MCF 10A (cell line): ENCODE measurements around the gene RNF223. TPM values are rescaled to one million over a fixed set of nuclear protein-coding genes. Genes with fewer than 3 reads are reported as not detected.

Source experiments
- BruUV-seq: library from RNA; stranded (reverse); fragments of 400-500 nt; replicated peaks from 2 replicates; lab custom pipeline; 2021; lab: Mats Ljungman, UMichigan
- CTCF ChIA-PET: fragments of 300-600 bp; sonication (Branson Sonifier 250); formaldehyde crosslinking; extraction: SDS; loops from one replicate; lab custom pipeline; 2021; ENCODE audit warnings: antibody characterized with exemption, inconsistent platforms; lab: Yijun Ruan, JAX
- POLR2A ChIA-PET: fragments of 300-600, 350-650 bp; sonication (Branson Sonifier 250); formaldehyde crosslinking; extraction: SDS; loops from one replicate; lab custom pipeline; 2020; ENCODE audit warnings: antibody characterized with exemption, inconsistent platforms; lab: Yijun Ruan, JAX
- DNase-seq: peaks from one replicate; pipeline ENCODE4 v3.0.0-alpha.2; 2018; ENCODE audit not compliant: unreplicated experiment
- H3K27ac Mint-ChIP-seq: one replicate; pipeline ENCODE4 v1.8.0; 2022; ENCODE audit warnings: mild to moderate bottlenecking, low read depth, mixed read lengths; ENCODE audit not compliant: unreplicated experiment
- H3K27me3 Mint-ChIP-seq: one replicate; pipeline ENCODE4 v1.8.0; 2022; ENCODE audit warnings: mixed read lengths; ENCODE audit not compliant: insufficient read depth, unreplicated experiment
- H3K36me3 Mint-ChIP-seq: one replicate; pipeline ENCODE4 v1.8.0; 2022; ENCODE audit warnings: mild to moderate bottlenecking, moderate library complexity, mixed read lengths; ENCODE audit not compliant: insufficient read depth, unreplicated experiment
- H3K4me1 Mint-ChIP-seq: one replicate; pipeline ENCODE4 v1.8.0; 2022; ENCODE audit warnings: mixed read lengths; ENCODE audit not compliant: insufficient read depth, unreplicated experiment
- H3K4me3 Mint-ChIP-seq: one replicate; pipeline ENCODE4 v1.8.0; 2022; ENCODE audit warnings: mild to moderate bottlenecking, moderate library complexity, mixed read lengths; ENCODE audit not compliant: unreplicated experiment
- H3K9me3 Mint-ChIP-seq: one replicate; pipeline ENCODE4 v1.8.0; 2022; ENCODE audit warnings: mixed read lengths; ENCODE audit not compliant: unreplicated experiment
- CTCF ChIP-seq: fragments of 200-600 bp; IDR thresholded peaks from one replicate; pipeline ENCODE4 v1.8.0; 2022; ENCODE audit warnings: antibody characterized with exemption, mild to moderate bottlenecking; ENCODE audit not compliant: unreplicated experiment
- intact Hi-C: fragments of 100-400 bp; cut with micrococcal nuclease; formaldehyde crosslinking; loops from 2 replicates; pipeline ENCODE4 v1.14.1; 2022
- total RNA-seq: library from RNA; stranded (reverse); gene quantifications from 2 replicates; pipeline ENCODE4 v1.2.3, GENCODE V29; 2022

The RNF223 gene
- total RNA-seq, 1 experiment from 2014 or later = 0.30 TPM

- TF ChIP-seq CTCF = no peak
Measured at GRCh38 chr1:1116701-1117468, 42.8 kb upstream of the RNF223 start.

GRCh38 chr1:1115786-1116700 is 41.9 kb upstream of the RNF223 start, which contains the start of gene C1orf159:
TSS of gene C1orf159 (minus strand) at chr1:1116089. CDS start at chr1:1091543, 24,546 bp downstream.
- Mint-ChIP-seq H3K27me3 (no peaks in the 10 kb centered on the region), H3K4me1 (no peaks in the 10 kb centered on the region), H3K36me3 (peaks cover 17% of the 10 kb centered on the region), H3K9me3 (peaks cover 6% of the 10 kb centered on the region), H3K27ac (peak within 1 kb of the TSS; percentile 83), H3K4me3 (peak within 1 kb of the TSS; percentile 83)
- DNase-seq = peak; percentile 97
- no TSS peak for BruUV-seq
- no peak for TF ChIP-seq CTCF
- ChIA-PET POLR2A (interaction anchor here (0.6 to 1.2 kb wide), 3 partner anchors 36 to 116 kb away, joined by 3 to 7 read pairs (median 6); partner anchors contain the start of genes B3GALT6 and SDF4), CTCF (no interaction called here)
- intact Hi-C loops = loop anchor here (1.0 kb wide), 2 partner anchors 37 to 132 kb away; no protein-coding TSS in a partner anchor

More at GRCh38 chr1:1116701-1117468, 42.8 kb upstream of the RNF223 start:
- CTCF ChIA-PET = interaction anchor here (0.5 to 7.2 kb wide), 6 partner anchors 89 to 182 kb away, joined by 3 to 77 read pairs (median 4); partner anchors contain the start of gene TNFRSF18
- Mint-ChIP-seq H3K27me3 (no peaks in the 10 kb centered on the region), H3K36me3 (peaks cover 12% of the 10 kb centered on the region), H3K27ac (no peak overlapping the region), H3K4me3 (peak overlapping the region; percentile 83), H3K4me1 (no peaks in the 10 kb centered on the region), H3K9me3 (peaks cover 6% of the 10 kb centered on the region)
- BruUV-seq = no TSS peak
- intact Hi-C loops = loop anchor here (1.0 kb wide), 2 partner anchors 38 to 133 kb away; no protein-coding TSS in a partner anchor
- no peak for DNase-seq
- POLR2A ChIA-PET = interaction anchor here (0.6 to 1.2 kb wide), 5 partner anchors 37 to 177 kb away, joined by 3 to 7 read pairs (median 3); partner anchors contain the start of genes B3GALT6 and SDF4

GRCh38 chr1:1115136-1115785 is 41.2 kb upstream of the RNF223 start:
- intact Hi-C loops = no loop called here
- TF ChIP-seq CTCF = no peak
- DNase-seq = no peak
- CTCF ChIA-PET = no interaction called here
- no TSS peak for BruUV-seq
- H3K27me3 Mint-ChIP-seq = no peaks in the 10 kb centered on the region
- peaks cover 21% of the 10 kb centered on the region for H3K36me3 Mint-ChIP-seq
- POLR2A ChIA-PET = interaction anchor here (0.6 to 0.7 kb wide), 2 partner anchors 116 to 158 kb away, joined by 3 to 4 read pairs; partner anchors contain the start of gene UBE2J2
- H3K9me3 Mint-ChIP-seq = peaks cover 6% of the 10 kb centered on the region
- H3K4me3 Mint-ChIP-seq = peak overlapping the region; percentile 83
- peak overlapping the region; percentile 83 for H3K27ac Mint-ChIP-seq
- no peaks in the 10 kb centered on the region for H3K4me1 Mint-ChIP-seq
